H1 (cell line): ENCODE measurements around the gene PRKN. TPM values are rescaled to one million over a fixed set of nuclear protein-coding genes. Genes with fewer than 3 reads are reported as not detected.

ENCODE experiments used
- CTCF ChIA-PET: fragments of 300-600 bp; sonication (Branson Sonifier 250); formaldehyde crosslinking; loops from one replicate; lab custom pipeline; 2021; ENCODE audit not compliant: partially characterized antibody; lab: Charles Lee
- POLR2A ChIA-PET: fragments of 300-600 bp; sonication (Branson Sonifier 250); formaldehyde crosslinking; loops from one replicate; lab custom pipeline; 2021; ENCODE audit warnings: inconsistent platforms; ENCODE audit not compliant: partially characterized antibody; lab: Charles Lee
- DNase-seq, 2 experiments: peaks; one replicate each; pipeline versions ENCODE4 v3.0.0 to v3.0.0-alpha.2; 2010 to 2022; ENCODE audit warnings: low spot score in 2 of 2, low read depth in 1 of 2, mixed read lengths in 1 of 2
- FAIRE-seq: peaks from 2 replicates; lab custom pipeline; 2011; peaks lifted over from hg19 to GRCh38; lab: Jason Lieb, UNC
- H2AFZ ChIP-seq: 2 replicates; pipeline ENCODE4 v1.8.1; 2012; ENCODE audit warnings: low read length, inconsistent platforms
- H2AK5ac ChIP-seq: 2 replicates; pipeline ENCODE4 v1.6.1; 2013; ENCODE audit warnings: low read depth, low read length
- H2BK120ac ChIP-seq: replicated peaks from 2 replicates; pipeline ENCODE3; 2013; ENCODE audit warnings: low read depth, low read length, inconsistent platforms
- H2BK12ac ChIP-seq: 2 replicates; pipeline ENCODE4 v1.6.1; 2013; ENCODE audit warnings: low read depth, low read length
- H2BK15ac ChIP-seq: 2 replicates; pipeline ENCODE4 v1.6.1; 2013; ENCODE audit warnings: low read length
- H2BK20ac ChIP-seq: 2 replicates; pipeline ENCODE4 v1.6.1; 2013; ENCODE audit warnings: low read length
- H2BK5ac ChIP-seq: 2 replicates; pipeline ENCODE4 v1.6.1; 2013; ENCODE audit warnings: low read depth, low read length
- H3K14ac ChIP-seq: 2 replicates; pipeline ENCODE4 v1.6.1; 2013; ENCODE audit warnings: inconsistent platforms; ENCODE audit not compliant: insufficient read length
- H3K18ac ChIP-seq: 2 replicates; pipeline ENCODE4 v1.6.1; 2013; ENCODE audit warnings: low read length; ENCODE audit errors: extremely low read depth
- H3K23ac ChIP-seq: 2 replicates; pipeline ENCODE4 v1.6.1; 2013; ENCODE audit warnings: inconsistent platforms; ENCODE audit not compliant: insufficient read length
- H3K23me2 ChIP-seq: 2 replicates; pipeline ENCODE4 v1.6.1; 2013; ENCODE audit warnings: low read depth, low read length
- H3K27ac ChIP-seq: 2 replicates; pipeline ENCODE4 v1.6.1; 2011; ENCODE audit warnings: low read depth, low read length, inconsistent platforms
- H3K27me3 ChIP-seq, 4 experiments: replicated peaks in 1 of 4; 1 replicate in 1 of 4; 2 replicates in 3 of 4; pipeline versions ENCODE4 v1.6.1 to v1.8.1; 2011 to 2013; ENCODE audit warnings: low read length in 3 of 4, mild to moderate bottlenecking in 3 of 4, inconsistent platforms in 2 of 4, mixed read lengths in 2 of 4, moderate library complexity in 1 of 4; ENCODE audit not compliant: control insufficient read depth in 3 of 4, insufficient read depth in 3 of 4; ENCODE audit errors: extremely low read depth in 1 of 4
- H3K36me3 ChIP-seq, 4 experiments: 2 replicates each; pipeline versions ENCODE4 v1.6.1 to v1.8.1; 2011 to 2013; ENCODE audit warnings: mild to moderate bottlenecking in 4 of 4, low read length in 3 of 4, moderate library complexity in 2 of 4, control low read depth in 1 of 4, inconsistent platforms in 1 of 4; ENCODE audit not compliant: insufficient read depth in 4 of 4, control insufficient read depth in 2 of 4
- H3K4ac ChIP-seq: replicated peaks from 2 replicates; pipeline ENCODE3; 2013; ENCODE audit warnings: low read length, low read depth, mixed read lengths, inconsistent platforms; ENCODE audit not compliant: insufficient read length
- H3K4me1 ChIP-seq, 4 experiments: replicated peaks in 1 of 4; 1 replicate in 1 of 4; 2 replicates in 3 of 4; pipeline versions ENCODE4 v1.6.1 to v1.8.1; 2011 to 2013; ENCODE audit warnings: low read length in 3 of 4, inconsistent platforms in 2 of 4, mixed read lengths in 1 of 4; ENCODE audit not compliant: insufficient read depth in 4 of 4, control insufficient read depth in 3 of 4
- H3K4me2 ChIP-seq, 2 experiments: 2 replicates each; pipeline versions ENCODE4 v1.6.1 to v1.8.1; 2011 to 2013; ENCODE audit warnings: low read depth in 2 of 2, low read length in 2 of 2, control low read depth in 1 of 2, inconsistent platforms in 1 of 2, mild to moderate bottlenecking in 1 of 2; ENCODE audit not compliant: insufficient read depth in 1 of 2
- H3K4me3 ChIP-seq, 4 experiments: fragments of 200-600, 300-600 bp in 1 of 4; sonication (generic), shearing (Covaris generic), sonication (Bioruptor Twin) in 1 of 4; 2 replicates each; pipeline versions ENCODE4 v1.5.1 to v1.8.1; 2011 to 2016; ENCODE audit warnings: low read length in 4 of 4, low read depth in 3 of 4, control low read depth in 2 of 4, inconsistent platforms in 2 of 4, mild to moderate bottlenecking in 2 of 4, mixed read lengths in 1 of 4, moderate library complexity in 1 of 4; ENCODE audit not compliant: insufficient read depth in 2 of 4; ENCODE audit errors: extremely low read depth in 1 of 4
- H3K56ac ChIP-seq: replicated peaks from 2 replicates; pipeline ENCODE3; 2013; ENCODE audit warnings: low read depth, mild to moderate bottlenecking, mixed read lengths, low read length, inconsistent platforms; ENCODE audit not compliant: insufficient read length
- H3K79me1 ChIP-seq: 2 replicates; pipeline ENCODE4 v1.6.1; 2013; ENCODE audit warnings: low read depth, low read length, control low read depth
- H3K79me2 ChIP-seq, 2 experiments: 2 replicates each; pipeline versions ENCODE4 v1.6.1 to v1.8.1; 2012 to 2013; ENCODE audit warnings: low read length in 2 of 2, mild to moderate bottlenecking in 2 of 2, inconsistent platforms in 1 of 2; ENCODE audit not compliant: insufficient read depth in 2 of 2, control insufficient read depth in 1 of 2
- H3K9ac ChIP-seq, 4 experiments: replicated peaks in 1 of 4; 1 replicate in 1 of 4; 2 replicates in 3 of 4; pipeline versions ENCODE4 v1.6.1 to v1.8.1; 2011 to 2013; ENCODE audit warnings: low read depth in 3 of 4, low read length in 3 of 4, control low read depth in 2 of 4, mild to moderate bottlenecking in 2 of 4, moderate library complexity in 2 of 4, inconsistent platforms in 1 of 4; ENCODE audit errors: extremely low read depth in 1 of 4
- H3K9me3 ChIP-seq, 2 experiments: 2 replicates each; pipeline versions ENCODE4 v1.6.1 to v1.8.1; 2012 to 2013; ENCODE audit warnings: mild to moderate bottlenecking in 2 of 2, moderate library complexity in 2 of 2, control low read depth in 1 of 2, inconsistent platforms in 1 of 2, low read depth in 1 of 2, low read length in 1 of 2, mixed read lengths in 1 of 2; ENCODE audit not compliant: insufficient read depth in 2 of 2
- H4K20me1 ChIP-seq, 2 experiments: replicated peaks in 1 of 2; 2 replicates each; pipeline versions ENCODE3 to v1.8.1; 2011 to 2013; ENCODE audit warnings: inconsistent platforms in 2 of 2, low read length in 2 of 2, mild to moderate bottlenecking in 1 of 2; ENCODE audit not compliant: insufficient read depth in 2 of 2, control insufficient read depth in 1 of 2
- H4K5ac ChIP-seq: 2 replicates; pipeline ENCODE4 v1.6.1; 2013; ENCODE audit warnings: low read length, low read depth, mixed read lengths, inconsistent platforms; ENCODE audit not compliant: insufficient read length
- H4K8ac ChIP-seq: 2 replicates; pipeline ENCODE4 v1.8.0; 2013; ENCODE audit warnings: mild to moderate bottlenecking, moderate library complexity, low read length, inconsistent platforms; ENCODE audit not compliant: insufficient read depth; ENCODE audit errors: extremely low read depth
- H4K91ac ChIP-seq: replicated peaks from 2 replicates; pipeline ENCODE3; 2013; ENCODE audit warnings: low read length, mixed read lengths, inconsistent platforms; ENCODE audit not compliant: insufficient read length
- BACH1 ChIP-seq: IDR thresholded peaks from 2 replicates; pipeline ENCODE4 v1.6.1; 2012; ENCODE audit warnings: low read length, improper control_type of control experiment
- SP1 ChIP-seq: IDR thresholded peaks from 2 replicates; pipeline ENCODE4 v1.6.1; 2011; ENCODE audit warnings: low read depth, low read length
- SP2 ChIP-seq: IDR thresholded peaks from 2 replicates; pipeline ENCODE4 v1.6.1; 2012; ENCODE audit warnings: mild to moderate bottlenecking, low read length, inconsistent platforms
- SRF ChIP-seq: IDR thresholded peaks from 2 replicates; pipeline ENCODE4 v1.6.1; 2011; ENCODE audit warnings: mild to moderate bottlenecking, low read depth, low read length, moderate library complexity
- polyA plus RNA-seq, 7 experiments: library from polyadenylated mRNA; depleted of rRNA in 3 of 7; stranded (reverse) in 5 of 7; unstranded in 2 of 7; fragments of >200 nt in 5 of 7; fragments of 200-250 nt in 2 of 7; gene quantifications; 1 replicate in 5 of 7; 2 replicates in 1 of 7; 4 replicates in 1 of 7; pipeline versions ENCODE4 v1.2.1 to v1.2.3, GENCODE V29; 2011 to 2013; ENCODE audit warnings: missing spikeins in 2 of 7, mixed read lengths in 2 of 7
- total RNA-seq: library from RNA; stranded (reverse); fragmentation: NEBNext Ultra II Directional; extraction: Animal tissue kit (Norgen Biotek cat#: 25700); gene quantifications from 2 replicates; pipeline ENCODE4 v1.2.1, GENCODE V29; 2021
- TF ChIP-seq, protein P1 (sequence below), 3 experiments: IDR thresholded peaks; 1 replicate in 2 of 3; 2 replicates in 1 of 3; pipeline versions ENCODE4 v1.5.1 to v1.6.1; 2011; ENCODE audit warnings: low read length in 3 of 3, mild to moderate bottlenecking in 3 of 3, inconsistent platforms in 2 of 3, low read depth in 1 of 3, moderate library complexity in 1 of 3; ENCODE audit not compliant: insufficient read depth in 1 of 3; ENCODE audit errors: control extremely low read depth in 1 of 3

Gene PRKN
- total and polyA plus RNA-seq, 2 of the 8 experiments (the other 6 are each of a cell fraction or from before 2014, with no cell fraction given), result 0.13 to 0.29 TPM

- no peak overlapping the region for H2AK5ac ChIP-seq
- POLR2A ChIA-PET, result no interaction called here
- no peak overlapping the region for H3K9ac ChIP-seq
- no peaks in the 10 kb centered on the region for H3K79me1 ChIP-seq
- H3K23me2 ChIP-seq, result no peaks in the 10 kb centered on the region
- TF ChIP-seq BACH1 (no peak), SRF (no peak), SP1 (no peak), SP2 (no peak)
- TF ChIP-seq, protein P1, sequence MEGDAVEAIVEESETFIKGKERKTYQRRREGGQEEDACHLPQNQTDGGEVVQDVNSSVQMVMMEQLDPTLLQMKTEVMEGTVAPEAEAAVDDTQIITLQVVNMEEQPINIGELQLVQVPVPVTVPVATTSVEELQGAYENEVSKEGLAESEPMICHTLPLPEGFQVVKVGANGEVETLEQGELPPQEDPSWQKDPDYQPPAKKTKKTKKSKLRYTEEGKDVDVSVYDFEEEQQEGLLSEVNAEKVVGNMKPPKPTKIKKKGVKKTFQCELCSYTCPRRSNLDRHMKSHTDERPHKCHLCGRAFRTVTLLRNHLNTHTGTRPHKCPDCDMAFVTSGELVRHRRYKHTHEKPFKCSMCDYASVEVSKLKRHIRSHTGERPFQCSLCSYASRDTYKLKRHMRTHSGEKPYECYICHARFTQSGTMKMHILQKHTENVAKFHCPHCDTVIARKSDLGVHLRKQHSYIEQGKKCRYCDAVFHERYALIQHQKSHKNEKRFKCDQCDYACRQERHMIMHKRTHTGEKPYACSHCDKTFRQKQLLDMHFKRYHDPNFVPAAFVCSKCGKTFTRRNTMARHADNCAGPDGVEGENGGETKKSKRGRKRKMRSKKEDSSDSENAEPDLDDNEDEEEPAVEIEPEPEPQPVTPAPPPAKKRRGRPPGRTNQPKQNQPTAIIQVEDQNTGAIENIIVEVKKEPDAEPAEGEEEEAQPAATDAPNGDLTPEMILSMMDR (IDR thresholded peaks at IDR 0.05; ENCODE audit: control extremely low read depth in 1 of 3, insufficient read depth in 1 of 3, low read depth in 1 of 3, low read length in 3 of 3), result no peak
- no peaks in the 10 kb centered on the region for H3K9me3 ChIP-seq
- H3K27me3 ChIP-seq, result no peaks in the 10 kb centered on the region
- CTCF ChIA-PET, result interaction anchor here (0.6 kb wide), 1 partner anchor 92 kb away, joined by 3 read pairs; no protein-coding TSS in a partner anchor
- no peak overlapping the region for H3K4me2 ChIP-seq
- no peak overlapping the region for H3K18ac ChIP-seq
- H2BK5ac ChIP-seq, result no peak overlapping the region
- no peak overlapping the region for H4K5ac ChIP-seq
- no peaks in the 10 kb centered on the region for H3K79me2 ChIP-seq
- no peak overlapping the region for H2BK12ac ChIP-seq
- FAIRE-seq (no peak), DNase-seq (no peak)
- H3K4me1 ChIP-seq, result no peaks in the 10 kb centered on the region
- H4K91ac ChIP-seq, result no peak overlapping the region
- no peak overlapping the region for H2BK20ac ChIP-seq
- H3K4ac ChIP-seq, result no peak overlapping the region
- no peaks in the 10 kb centered on the region for H3K36me3 ChIP-seq
- no peak overlapping the region for H3K56ac ChIP-seq
- H3K4me3 ChIP-seq, result no peak overlapping the region
- H3K14ac ChIP-seq, result no peak overlapping the region
- H4K8ac ChIP-seq, result no peak overlapping the region
- no peak overlapping the region for H2AFZ ChIP-seq
- H3K23ac ChIP-seq, result no peak overlapping the region
- H2BK15ac ChIP-seq, result no peak overlapping the region
- peaks cover 0 to 2% of the 10 kb centered on the region in 2 experiments for H4K20me1 ChIP-seq
- no peak overlapping the region for H2BK120ac ChIP-seq
- no peak overlapping the region for H3K27ac ChIP-seq
Measured at GRCh38 chr6:161711515-161711914, 1016.1 kb downstream of the PRKN start.
